ENCODE data around the gene GSG1L.

GSG1L gene
- 0 to 0.25 (median 0) reads per million in 18 experiments for total RNA-seq

- no peak for DNase-seq
Measured at GRCh38 chr16:28063591-28064061, at the start of gene GSG1L. GSG1L (minus strand) TSS chr16:28063714; CDS start chr16:28063424, 290 bp downstream.

GRCh38 chr16:28112908-28113307 lies 49.4 kb upstream of the GSG1L start:
- DNase-seq, result no peak

GRCh38 chr16:28110977-28111376 lies 47.5 kb upstream of the GSG1L start:
- DNase-seq, result no peak

- DNase-seq, result peak; percentile 84 to 88
Measured at GRCh38 chr16:28110479-28110878, 47.0 kb upstream of the GSG1L start.

- peak; percentile 65 to 66 for DNase-seq
Measured at GRCh38 chr16:28110074-28110473, 46.6 kb upstream of the GSG1L start.

GRCh38 chr16:28108590-28109247 lies 45.2 kb upstream of the GSG1L start:
- DNase-seq, result peak; percentile 74 to 83

- no peak for DNase-seq
Measured at GRCh38 chr16:28107232-28107631, 43.7 kb upstream of the GSG1L start.

- peak in 1 of 2 donors; percentile 12 for DNase-seq
Measured at GRCh38 chr16:28106467-28107215, 43.1 kb upstream of the GSG1L start.

GRCh38 chr16:28105954-28106353 lies 42.4 kb upstream of the GSG1L start:
- DNase-seq, result no peak

GRCh38 chr16:28105297-28105696 lies 41.8 kb upstream of the GSG1L start:
- no peak for DNase-seq

- DNase-seq, result no peak
Measured at GRCh38 chr16:28104404-28104803, 40.9 kb upstream of the GSG1L start.

GRCh38 chr16:28103516-28104170 lies 40.1 kb upstream of the GSG1L start:
- DNase-seq, result no peak

GRCh38 chr16:28101533-28101890 lies 38.0 kb upstream of the GSG1L start:
- DNase-seq, result no peak

- DNase-seq, result no peak
Measured at GRCh38 chr16:28100810-28101532, 37.5 kb upstream of the GSG1L start.

- no peak for DNase-seq
Measured at GRCh38 chr16:28098959-28099945, 35.7 kb upstream of the GSG1L start.

- DNase-seq, result no peak
Measured at GRCh38 chr16:28098171-28098958, 34.9 kb upstream of the GSG1L start.

GRCh38 chr16:28096983-28097899 lies 33.7 kb upstream of the GSG1L start:
- no peak for DNase-seq

GRCh38 chr16:28093385-28093725 lies 29.8 kb upstream of the GSG1L start:
- no peak for DNase-seq

GRCh38 chr16:28092721-28093384 lies 29.3 kb upstream of the GSG1L start:
- no peak for DNase-seq

Data from inflammatory macrophage (primary cell).